ENCODE results near the gene THOP1.

DNA sequence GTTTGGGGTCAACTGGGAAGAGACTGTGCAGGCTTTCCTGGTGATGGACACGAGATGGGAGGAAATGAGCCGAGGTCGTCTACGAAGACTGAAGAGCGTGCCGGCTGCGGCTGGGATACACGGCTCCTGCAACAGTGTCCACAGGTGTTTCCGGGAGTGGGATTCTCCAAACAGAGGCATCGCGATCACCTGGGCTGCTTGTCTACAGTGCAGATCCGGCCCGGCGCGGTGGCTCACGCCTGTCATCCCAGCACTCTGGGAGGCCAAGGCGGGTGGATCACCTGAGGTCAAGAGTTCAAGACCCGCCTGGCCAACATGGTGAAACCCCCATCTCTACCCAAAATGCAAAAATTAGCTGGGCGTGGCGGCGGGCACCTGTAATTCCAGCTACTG, 33.9 kb upstream of the THOP1 start:
- TF ChIP-seq, protein P1, sequence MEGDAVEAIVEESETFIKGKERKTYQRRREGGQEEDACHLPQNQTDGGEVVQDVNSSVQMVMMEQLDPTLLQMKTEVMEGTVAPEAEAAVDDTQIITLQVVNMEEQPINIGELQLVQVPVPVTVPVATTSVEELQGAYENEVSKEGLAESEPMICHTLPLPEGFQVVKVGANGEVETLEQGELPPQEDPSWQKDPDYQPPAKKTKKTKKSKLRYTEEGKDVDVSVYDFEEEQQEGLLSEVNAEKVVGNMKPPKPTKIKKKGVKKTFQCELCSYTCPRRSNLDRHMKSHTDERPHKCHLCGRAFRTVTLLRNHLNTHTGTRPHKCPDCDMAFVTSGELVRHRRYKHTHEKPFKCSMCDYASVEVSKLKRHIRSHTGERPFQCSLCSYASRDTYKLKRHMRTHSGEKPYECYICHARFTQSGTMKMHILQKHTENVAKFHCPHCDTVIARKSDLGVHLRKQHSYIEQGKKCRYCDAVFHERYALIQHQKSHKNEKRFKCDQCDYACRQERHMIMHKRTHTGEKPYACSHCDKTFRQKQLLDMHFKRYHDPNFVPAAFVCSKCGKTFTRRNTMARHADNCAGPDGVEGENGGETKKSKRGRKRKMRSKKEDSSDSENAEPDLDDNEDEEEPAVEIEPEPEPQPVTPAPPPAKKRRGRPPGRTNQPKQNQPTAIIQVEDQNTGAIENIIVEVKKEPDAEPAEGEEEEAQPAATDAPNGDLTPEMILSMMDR (IDR thresholded peaks at IDR 0.05), result no peak
- TF ChIP-seq POLR2A (IDR thresholded peaks at IDR 0.05) (no peak), POLR2AphosphoS5 (IDR thresholded peaks at IDR 0.05) (no peak)
